Fibroblast of lung (primary cell): ENCODE data around the gene AFF2.

Source experiments
- EZH2 ChIP-seq: IDR thresholded peaks from 2 replicates; pipeline ENCODE4 v1.5.1; 2012; ENCODE audit warnings: low read length, control low read depth, mild to moderate bottlenecking; ENCODE audit errors: missing control alignments
- TF ChIP-seq, protein P1 (sequence below), 2 donors: IDR thresholded peaks in 1 of 2; conservative IDR thresholded peaks in 1 of 2; 1 replicate in 1 of 2; 2 replicates in 1 of 2; pipeline ENCODE4 v1.5.1; 2011 to 2012; ENCODE audit warnings: low read length in 2 of 2, control low read depth in 1 of 2, inconsistent platforms in 1 of 2, low read depth in 1 of 2, mild to moderate bottlenecking in 1 of 2

DNA sequence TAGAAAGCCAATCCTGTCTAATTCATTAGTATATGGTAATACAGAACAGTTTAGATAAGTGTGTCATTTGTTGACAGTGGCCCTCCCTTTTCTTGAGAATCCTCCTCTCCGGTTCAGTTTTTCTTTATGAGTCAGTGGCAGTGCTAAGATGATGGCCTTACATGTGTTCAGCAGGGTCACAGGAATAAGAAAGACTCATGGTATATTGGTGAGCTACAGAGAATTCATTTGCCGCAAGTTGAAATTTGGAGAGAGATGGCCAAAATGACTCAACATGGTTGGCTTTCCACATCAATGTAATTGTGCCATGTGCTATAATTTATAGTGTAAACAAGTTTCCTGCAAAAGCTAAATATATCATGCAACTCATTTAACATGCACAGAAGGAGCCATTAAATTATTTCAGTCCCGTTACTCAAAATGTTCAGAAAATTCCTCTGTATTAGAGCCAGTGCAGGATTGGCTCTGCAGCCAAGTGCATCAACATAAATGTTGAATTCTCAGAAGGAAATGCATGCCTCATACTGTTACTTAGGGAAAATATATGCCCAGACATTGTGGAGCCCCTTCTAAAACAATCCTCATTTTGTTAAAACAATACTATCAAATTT, 374.3 kb downstream of the AFF2 start:
- TF ChIP-seq, protein P1, sequence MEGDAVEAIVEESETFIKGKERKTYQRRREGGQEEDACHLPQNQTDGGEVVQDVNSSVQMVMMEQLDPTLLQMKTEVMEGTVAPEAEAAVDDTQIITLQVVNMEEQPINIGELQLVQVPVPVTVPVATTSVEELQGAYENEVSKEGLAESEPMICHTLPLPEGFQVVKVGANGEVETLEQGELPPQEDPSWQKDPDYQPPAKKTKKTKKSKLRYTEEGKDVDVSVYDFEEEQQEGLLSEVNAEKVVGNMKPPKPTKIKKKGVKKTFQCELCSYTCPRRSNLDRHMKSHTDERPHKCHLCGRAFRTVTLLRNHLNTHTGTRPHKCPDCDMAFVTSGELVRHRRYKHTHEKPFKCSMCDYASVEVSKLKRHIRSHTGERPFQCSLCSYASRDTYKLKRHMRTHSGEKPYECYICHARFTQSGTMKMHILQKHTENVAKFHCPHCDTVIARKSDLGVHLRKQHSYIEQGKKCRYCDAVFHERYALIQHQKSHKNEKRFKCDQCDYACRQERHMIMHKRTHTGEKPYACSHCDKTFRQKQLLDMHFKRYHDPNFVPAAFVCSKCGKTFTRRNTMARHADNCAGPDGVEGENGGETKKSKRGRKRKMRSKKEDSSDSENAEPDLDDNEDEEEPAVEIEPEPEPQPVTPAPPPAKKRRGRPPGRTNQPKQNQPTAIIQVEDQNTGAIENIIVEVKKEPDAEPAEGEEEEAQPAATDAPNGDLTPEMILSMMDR (conservative IDR thresholded peaks at IDR 0.05 in 1 of 2, IDR thresholded peaks at IDR 0.05 in 1 of 2; ENCODE audit: low read depth in 1 of 2, low read length in 2 of 2): no peak
- no peak for TF ChIP-seq EZH2
